AG04450 (cell line): ENCODE results near the gene TNS3. TPM values are rescaled to one million over a fixed set of nuclear protein-coding genes. Genes with fewer than 3 reads are reported as not detected.
"Not testable (repeated sequence)": the region's sequence is repeated elsewhere in the genome, so short reads cannot be mapped to it uniquely, and the experiment has no call there.

Experiments used
- CTCF ChIA-PET: fragments of 300-600, 350-600 bp; formaldehyde crosslinking; extraction: SDS; loops from one replicate; lab custom pipeline; 2022; ENCODE audit warnings: antibody characterized with exemption, inconsistent platforms; lab: Charles Lee
- POLR2A ChIA-PET: fragments of 350-600 bp; formaldehyde crosslinking; extraction: SDS; loops from one replicate; lab custom pipeline; 2021; ENCODE audit warnings: antibody characterized with exemption, inconsistent platforms; lab: Yijun Ruan, JAX
- DNase-seq: peaks from one replicate; pipeline ENCODE4 v3.0.0-alpha.2; 2011; ENCODE audit warnings: low read depth, low spot score
- H3K27ac ChIP-seq: one replicate; pipeline ENCODE4 v1.5.1; 2012; ENCODE audit warnings: low read depth, low read length, control low read depth
- H3K27me3 ChIP-seq: one replicate; pipeline ENCODE4 v1.6.0; 2012; ENCODE audit warnings: low read length; ENCODE audit not compliant: control insufficient read depth, insufficient read depth
- H3K4me3 ChIP-seq: 2 replicates; pipeline ENCODE4 v1.5.1; 2011; ENCODE audit warnings: mild to moderate bottlenecking, low read depth, low read length, control low read depth
- H3K9me3 ChIP-seq: 2 replicates; pipeline ENCODE4 v1.5.1; 2012; ENCODE audit warnings: low read length; ENCODE audit not compliant: control insufficient read depth, insufficient read depth
- CTCF ChIP-seq: IDR thresholded peaks from 2 replicates; pipeline ENCODE4 v1.5.1; 2011; ENCODE audit warnings: low read depth, low read length, control low read depth, inconsistent platforms
- polyA plus RNA-seq: library from polyadenylated mRNA; depleted of rRNA; stranded (reverse); fragments of >200 nt; gene quantifications from 2 replicates; pipeline ENCODE4 v1.2.3, GENCODE V29; 2011

TNS3 gene
- polyA plus RNA-seq, 1 experiment = 131 TPM

GRCh38 chr7:47610506-47611044 lies 28.7 kb upstream of the TNS3 start:
- Histone ChIP-seq H3K27me3 (no peaks in the 10 kb centered on the region), H3K27ac (peak overlapping the region; percentile 94), H3K4me3 (no peak overlapping the region; the same call in 1 of the 2 replicates), H3K9me3 (no peaks in the 10 kb centered on the region)
- no peak for TF ChIP-seq CTCF
- POLR2A ChIA-PET = interaction anchor here (0.8 to 2.5 kb wide), 22 partner anchors 9 to 216 kb away, joined by 3 to 32 read pairs (median 8); partner anchors contain the start of gene TNS3
- DNase-seq = peak; percentile 86
- CTCF ChIA-PET = interaction anchor here (1.4 to 2.5 kb wide), 5 partner anchors 10 to 345 kb away, joined by 3 to 13 read pairs (median 5); no protein-coding TSS in a partner anchor

GRCh38 chr7:47609803-47610452 lies 28.0 kb upstream of the TNS3 start:
- POLR2A ChIA-PET = interaction anchor here (0.8 to 2.5 kb wide), 22 partner anchors 9 to 217 kb away, joined by 3 to 32 read pairs (median 8); partner anchors contain the start of gene TNS3
- no peak for TF ChIP-seq CTCF
- peak overlapping the region; percentile 94 for H3K27ac ChIP-seq
- H3K27me3 ChIP-seq = no peaks in the 10 kb centered on the region
- H3K4me3 ChIP-seq = no peak overlapping the region; the same call in 1 of the 2 replicates
- H3K9me3 ChIP-seq = no peaks in the 10 kb centered on the region
- DNase-seq = peak; percentile 91
- CTCF ChIA-PET = interaction anchor here (1.4 to 2.5 kb wide), 5 partner anchors 10 to 344 kb away, joined by 3 to 13 read pairs (median 5); no protein-coding TSS in a partner anchor

DNA sequence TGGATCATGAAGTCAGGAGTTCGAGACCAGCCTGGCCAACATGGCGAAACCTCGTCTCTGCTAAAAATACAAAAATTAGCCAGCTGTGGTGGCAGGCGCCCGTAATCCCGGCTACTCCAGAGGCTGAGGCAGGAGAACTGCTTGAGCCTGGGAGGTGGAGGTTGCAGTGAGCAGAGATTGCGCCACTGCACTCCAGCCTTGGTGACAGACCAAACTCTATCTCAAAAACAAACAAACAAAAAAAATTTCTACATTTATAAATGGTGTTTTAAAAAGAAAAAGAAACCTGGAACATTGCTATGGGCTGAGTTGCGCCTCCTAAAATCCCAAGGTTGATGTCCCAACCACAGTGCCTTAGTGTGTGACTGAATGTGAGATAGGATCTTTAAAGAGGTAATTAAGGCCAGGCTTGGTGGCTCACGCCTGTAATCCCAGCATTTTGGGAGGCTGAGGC lies 24.7 kb upstream of the TNS3 start:
- H3K4me3 ChIP-seq, H3K9me3 ChIP-seq, CTCF ChIA-PET, POLR2A ChIA-PET, H3K27ac ChIP-seq, DNase-seq, H3K27me3 ChIP-seq: not testable (repeated sequence)

DNA sequence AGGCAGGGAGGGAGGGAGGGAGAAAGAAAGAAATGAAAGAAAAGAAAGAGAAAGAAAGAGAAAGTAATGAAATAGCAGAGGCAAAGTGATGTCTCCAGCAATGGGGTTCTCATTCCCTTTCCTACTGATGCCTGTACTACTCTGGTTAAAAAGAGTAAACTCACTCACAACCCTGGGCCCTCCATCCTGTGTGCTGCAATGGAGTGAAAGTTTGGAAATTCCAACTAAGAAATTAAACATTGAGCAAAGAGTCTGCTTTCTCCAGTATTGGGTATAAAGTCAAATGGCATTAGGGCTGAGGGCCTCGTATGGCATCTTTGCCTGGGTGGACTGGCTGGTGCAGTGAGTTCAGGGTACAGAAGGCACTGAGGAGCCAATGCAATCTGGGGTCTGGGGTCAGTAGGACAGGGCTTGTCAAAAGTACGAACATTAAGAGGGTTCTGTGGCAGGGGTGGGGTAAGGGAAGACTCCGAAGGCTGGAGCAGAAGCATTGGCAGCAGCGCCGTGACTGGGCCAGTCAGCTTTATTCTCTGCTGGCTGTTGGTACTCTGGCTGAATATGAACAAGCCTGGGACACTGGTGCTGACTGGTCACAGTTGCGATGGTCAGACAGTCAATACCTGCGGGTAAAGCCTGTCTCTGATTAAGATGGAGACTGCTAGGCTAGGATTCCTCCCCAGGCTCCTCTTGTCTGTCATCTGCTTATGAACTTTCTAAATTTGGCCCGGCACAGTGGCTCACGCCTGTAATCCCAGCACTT lies 24.1 kb upstream of the TNS3 start:
- no peaks in the 10 kb centered on the region for H3K9me3 ChIP-seq
- no peak for TF ChIP-seq CTCF
- POLR2A ChIA-PET = no interaction called here
- H3K4me3 ChIP-seq = no peak overlapping the region
- H3K27ac ChIP-seq = peak overlapping the region; percentile 83
- DNase-seq = no peak
- CTCF ChIA-PET = no interaction called here
- H3K27me3 ChIP-seq = no peaks in the 10 kb centered on the region

DNA sequence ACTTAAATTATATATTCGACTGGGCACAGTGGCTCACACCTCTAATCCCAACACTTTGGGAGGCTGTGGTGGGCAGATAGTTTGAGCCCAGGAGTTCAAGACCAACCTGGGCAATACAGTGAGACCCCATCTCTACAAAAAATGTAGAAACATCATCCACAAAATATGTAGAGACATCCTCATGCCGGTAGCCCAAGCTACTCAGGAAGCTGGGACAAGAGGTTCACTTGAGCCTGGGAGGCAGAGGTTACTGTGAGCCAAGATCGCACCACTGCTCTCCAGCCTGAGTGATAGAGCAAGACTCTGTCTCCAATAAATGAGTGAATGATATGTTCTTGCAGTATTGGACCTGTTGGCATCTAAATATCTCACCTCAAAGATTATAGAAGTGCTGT lies 22.6 kb upstream of the TNS3 start:
- H3K4me3 ChIP-seq = no peak overlapping the region
- 0 out of 2 replicates have a peak, but pooled peaks cover 6% of the 10 kb centered on the region for H3K9me3 ChIP-seq
- DNase-seq = no peak
- H3K27ac ChIP-seq = peak overlapping the region; percentile 82
- ChIA-PET POLR2A (interaction anchor here (1.0 kb wide), 1 partner anchor 159 kb away, joined by 3 read pairs; no protein-coding TSS in a partner anchor), CTCF (interaction anchor here (0.8 kb wide), 1 partner anchor 192 kb away, joined by 5 read pairs; no protein-coding TSS in a partner anchor)
- no peak for TF ChIP-seq CTCF
- H3K27me3 ChIP-seq = no peaks in the 10 kb centered on the region

GRCh38 chr7:47603514-47604255 lies 21.8 kb upstream of the TNS3 start:
- POLR2A ChIA-PET, H3K9me3 ChIP-seq, DNase-seq, H3K4me3 ChIP-seq, H3K27me3 ChIP-seq: not testable (repeated sequence)
- H3K27ac ChIP-seq = peak overlapping the region; percentile 82
- CTCF ChIA-PET = interaction anchor here (0.7 kb wide), 1 partner anchor 102 kb away, joined by 3 read pairs; no protein-coding TSS in a partner anchor
